IPS-15b (cell line): ENCODE results near the gene TLR9.
A peak's percentile ranks its signal among the peaks of the same experiment; 100 is the strongest.

Source experiments
- H3K27me3 ChIP-seq: one replicate; pipeline ENCODE4 v1.6.1; 2013; ENCODE audit warnings: low read length; ENCODE audit not compliant: control insufficient read depth, insufficient read depth
- H3K36me3 ChIP-seq: one replicate; pipeline ENCODE4 v1.6.1; 2013; ENCODE audit warnings: low read length; ENCODE audit not compliant: control insufficient read depth, insufficient read depth
- H3K4me1 ChIP-seq: one replicate; pipeline ENCODE4 v1.6.1; 2013; ENCODE audit warnings: mild to moderate bottlenecking, low read length; ENCODE audit not compliant: control insufficient read depth, insufficient read depth
- H3K4me3 ChIP-seq: one replicate; pipeline ENCODE4 v1.5.1; 2013; ENCODE audit warnings: low read depth, low read length
- H3K9ac ChIP-seq: one replicate; pipeline ENCODE4 v1.6.1; 2013; ENCODE audit warnings: low read depth, mild to moderate bottlenecking, low read length
- H3K9me3 ChIP-seq: one replicate; pipeline ENCODE4 v1.6.1; 2013; ENCODE audit warnings: mild to moderate bottlenecking, low read length; ENCODE audit not compliant: control insufficient read depth, insufficient read depth

The TLR9 gene

DNA sequence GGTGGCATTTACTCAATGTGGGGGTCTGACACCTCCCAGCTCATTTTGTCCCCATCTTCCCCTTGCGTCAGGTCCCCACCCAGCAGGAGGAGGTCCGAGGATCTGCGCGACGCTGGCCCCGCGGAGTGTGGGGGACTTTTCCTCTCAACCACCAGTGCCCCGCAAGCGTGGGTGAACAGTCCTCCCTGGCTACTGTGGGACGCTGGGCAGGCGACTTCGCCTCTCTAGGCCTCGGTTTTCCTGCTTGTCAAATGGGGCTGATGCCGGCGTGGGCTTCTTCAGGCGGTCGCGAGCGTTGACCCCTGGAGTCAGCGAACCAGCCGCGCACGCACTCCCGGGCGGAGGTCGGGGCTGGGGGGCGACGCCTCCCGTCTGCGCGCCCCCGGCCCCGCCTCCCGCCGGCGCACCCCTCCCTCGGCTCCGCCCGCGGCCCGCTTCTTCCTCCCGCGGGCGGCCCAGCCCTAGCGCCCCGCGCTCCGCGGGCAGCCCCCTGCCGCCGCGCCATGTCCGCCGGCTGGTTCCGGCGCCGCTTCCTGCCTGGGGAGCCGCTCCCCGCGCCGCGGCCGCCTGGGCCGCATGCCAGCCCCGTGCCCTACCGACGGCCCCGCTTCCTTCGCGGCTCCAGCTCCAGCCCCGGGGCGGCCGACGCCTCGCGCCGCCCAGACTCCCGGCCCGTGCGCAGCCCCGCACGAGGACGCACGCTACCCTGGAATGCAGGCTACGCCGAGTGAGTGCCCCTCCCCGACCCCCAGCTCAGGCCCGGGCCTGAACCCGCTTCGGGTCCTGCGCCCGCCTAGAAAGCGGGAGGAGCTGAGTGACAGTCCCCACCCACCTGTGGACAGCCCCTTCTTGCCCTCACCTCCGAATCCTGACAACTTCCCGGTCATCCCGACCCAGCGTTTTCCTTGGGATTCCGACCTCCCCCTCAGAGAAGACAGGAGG, 20.1 kb upstream of the TLR9 start, which contains the start of gene PPM1M:
TSS of gene PPM1M (plus strand) at position 438 of the 942 bp plus-strand sequence. CDS start at position 504, 66 bp downstream.
- Histone ChIP-seq H3K4me1 (peaks cover 7% of the 10 kb centered on the region), H3K36me3 (peaks cover 8% of the 10 kb centered on the region), H3K4me3 (peak within 1 kb of the TSS; percentile 65), H3K9ac (no peak within 1 kb of the TSS), H3K27me3 (peaks cover 29% of the 10 kb centered on the region), H3K9me3 (no peaks in the 10 kb centered on the region)

DNA sequence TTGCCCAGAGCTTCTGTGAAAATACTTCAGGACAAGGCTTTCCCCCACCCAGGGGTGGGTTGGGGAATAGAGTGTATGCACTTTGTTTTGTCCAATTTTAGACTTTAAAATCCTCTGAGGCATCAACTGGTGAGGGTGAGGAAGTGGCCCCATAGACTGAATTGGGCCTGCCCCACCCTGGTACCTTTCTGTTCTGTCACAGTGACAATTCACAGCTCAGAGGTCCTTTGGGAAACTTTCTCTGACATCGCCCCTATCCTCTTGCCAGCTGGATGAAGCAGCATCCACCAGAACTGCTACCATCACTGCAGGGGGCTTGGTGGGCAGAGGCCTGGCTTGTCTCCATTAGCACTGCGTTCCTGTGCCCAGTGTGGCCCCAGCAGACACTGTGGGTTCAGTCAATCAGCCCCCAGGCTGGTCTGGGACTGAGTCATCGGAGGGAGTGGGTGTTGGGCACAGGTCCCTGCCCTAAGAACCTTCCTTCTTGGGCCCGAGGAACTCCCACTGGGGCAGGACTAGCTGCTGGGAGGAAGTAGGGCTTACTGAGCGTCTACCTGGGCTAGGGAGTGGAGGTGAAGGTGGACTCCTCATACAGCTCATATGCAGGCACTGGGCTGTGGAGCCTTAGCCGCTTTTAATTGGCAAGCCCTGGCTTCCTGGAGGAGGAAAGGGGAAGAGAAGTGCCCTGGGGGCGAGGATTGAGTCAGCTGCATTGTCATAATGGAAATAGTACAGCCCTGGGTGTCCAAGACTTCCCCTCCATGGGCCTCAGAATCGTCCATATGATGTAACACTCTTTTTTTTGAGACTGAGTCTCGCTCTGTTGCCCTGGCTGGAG, 18.6 kb upstream of the TLR9 start:
- H3K4me3 ChIP-seq = no peak overlapping the region
- peaks cover 3% of the 10 kb centered on the region for H3K36me3 ChIP-seq
- no peaks in the 10 kb centered on the region for H3K9me3 ChIP-seq
- H3K27me3 ChIP-seq = peaks cover 29% of the 10 kb centered on the region
- no peak overlapping the region for H3K9ac ChIP-seq
- peaks cover 12% of the 10 kb centered on the region for H3K4me1 ChIP-seq

DNA sequence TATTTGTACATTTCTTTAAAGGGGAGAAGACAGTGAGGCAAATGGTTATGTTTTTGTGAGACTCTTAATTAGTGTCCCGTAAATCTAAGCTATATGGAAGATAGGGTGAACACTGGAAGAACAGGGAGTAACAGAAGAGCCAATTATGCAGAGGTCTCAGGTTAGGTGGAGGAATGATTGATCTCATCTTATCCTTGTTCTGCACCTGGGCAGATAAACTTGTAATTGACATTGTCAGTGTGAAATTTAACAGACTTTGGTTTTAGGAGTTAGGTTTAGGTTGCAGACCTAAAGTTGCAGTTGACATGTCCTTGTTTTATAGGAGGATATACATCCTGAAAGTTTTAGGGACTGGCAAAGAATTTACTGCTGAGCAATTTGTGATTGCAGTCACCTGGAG, 16.6 kb upstream of the TLR9 start:
- Histone ChIP-seq H3K27me3 (peaks cover 27% of the 10 kb centered on the region), H3K9ac (no peak overlapping the region), H3K4me3 (no peak overlapping the region), H3K4me1 (peaks cover 24% of the 10 kb centered on the region), H3K36me3 (no peaks in the 10 kb centered on the region), H3K9me3 (no peaks in the 10 kb centered on the region)

DNA sequence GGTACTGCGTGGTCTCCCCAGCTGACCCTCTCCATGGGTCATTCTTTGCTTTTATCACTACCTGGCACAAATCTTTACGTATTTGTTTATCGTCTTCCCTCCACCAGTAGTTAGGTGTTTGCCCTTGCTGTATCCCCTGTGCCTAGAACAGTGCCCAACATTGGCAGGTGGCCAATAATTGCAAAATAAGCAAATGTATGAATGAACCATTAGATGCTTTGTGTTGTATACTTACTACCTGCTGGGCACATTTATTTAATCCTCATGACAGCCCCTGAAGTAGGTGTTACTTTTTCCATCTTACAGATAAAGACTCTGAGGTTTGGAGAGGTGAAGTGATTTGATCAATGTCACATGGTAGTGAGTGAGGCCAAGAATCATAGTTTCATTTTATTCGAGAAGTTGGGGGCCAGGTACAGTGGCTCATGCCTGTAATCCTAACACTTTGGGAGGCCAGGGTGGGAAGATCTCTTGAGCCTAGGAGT, 15.5 kb upstream of the TLR9 start:
- Histone ChIP-seq H3K9ac (no peak overlapping the region), H3K9me3 (no peaks in the 10 kb centered on the region), H3K27me3 (peaks cover 18% of the 10 kb centered on the region), H3K36me3 (no peaks in the 10 kb centered on the region), H3K4me3 (no peak overlapping the region), H3K4me1 (peaks cover 23% of the 10 kb centered on the region)

DNA sequence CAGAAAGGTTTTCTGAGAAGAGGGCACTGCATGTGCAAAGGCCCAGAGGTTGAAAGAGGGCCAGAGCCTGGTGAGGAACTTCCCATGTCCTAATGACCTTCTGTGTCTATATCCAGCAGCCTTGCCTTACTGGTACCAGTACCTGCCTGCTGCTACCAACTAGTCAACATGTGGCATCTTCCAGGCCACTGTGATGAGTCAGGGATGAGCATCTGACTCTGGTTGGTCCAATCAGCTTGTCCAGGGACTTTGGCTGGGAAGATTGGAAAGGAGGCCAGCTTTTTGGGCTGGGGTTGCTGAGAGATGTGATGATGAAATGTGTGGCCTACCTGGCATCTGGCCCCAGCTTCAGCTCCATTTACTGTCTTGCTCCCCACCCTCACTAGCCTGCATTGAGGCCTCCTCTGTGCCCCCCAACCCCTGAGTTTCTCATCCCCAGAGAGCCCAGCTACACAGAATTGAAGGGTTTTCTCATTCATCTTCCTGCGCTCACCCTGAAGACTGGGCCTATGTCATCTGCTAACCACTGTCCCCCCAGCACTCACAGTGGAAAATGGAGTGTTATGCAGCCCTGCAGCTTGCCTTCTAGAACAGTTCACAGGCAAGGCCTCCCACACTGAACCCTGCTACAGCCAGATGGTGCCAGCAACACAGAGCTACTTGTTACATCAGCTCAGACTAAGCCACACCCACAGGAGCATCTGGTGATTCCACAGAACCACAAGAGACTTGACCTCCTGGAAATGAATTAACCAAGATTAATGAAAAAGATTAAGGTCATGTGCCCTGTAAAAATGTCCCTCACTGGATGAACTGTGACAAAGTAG, 14.8 kb upstream of the TLR9 start:
- H3K36me3 ChIP-seq = no peaks in the 10 kb centered on the region
- H3K27me3 ChIP-seq = peaks cover 17% of the 10 kb centered on the region
- H3K4me1 ChIP-seq = peaks cover 23% of the 10 kb centered on the region
- H3K9ac ChIP-seq = no peak overlapping the region
- peak overlapping the region; percentile 100 for H3K4me3 ChIP-seq
- no peaks in the 10 kb centered on the region for H3K9me3 ChIP-seq

DNA sequence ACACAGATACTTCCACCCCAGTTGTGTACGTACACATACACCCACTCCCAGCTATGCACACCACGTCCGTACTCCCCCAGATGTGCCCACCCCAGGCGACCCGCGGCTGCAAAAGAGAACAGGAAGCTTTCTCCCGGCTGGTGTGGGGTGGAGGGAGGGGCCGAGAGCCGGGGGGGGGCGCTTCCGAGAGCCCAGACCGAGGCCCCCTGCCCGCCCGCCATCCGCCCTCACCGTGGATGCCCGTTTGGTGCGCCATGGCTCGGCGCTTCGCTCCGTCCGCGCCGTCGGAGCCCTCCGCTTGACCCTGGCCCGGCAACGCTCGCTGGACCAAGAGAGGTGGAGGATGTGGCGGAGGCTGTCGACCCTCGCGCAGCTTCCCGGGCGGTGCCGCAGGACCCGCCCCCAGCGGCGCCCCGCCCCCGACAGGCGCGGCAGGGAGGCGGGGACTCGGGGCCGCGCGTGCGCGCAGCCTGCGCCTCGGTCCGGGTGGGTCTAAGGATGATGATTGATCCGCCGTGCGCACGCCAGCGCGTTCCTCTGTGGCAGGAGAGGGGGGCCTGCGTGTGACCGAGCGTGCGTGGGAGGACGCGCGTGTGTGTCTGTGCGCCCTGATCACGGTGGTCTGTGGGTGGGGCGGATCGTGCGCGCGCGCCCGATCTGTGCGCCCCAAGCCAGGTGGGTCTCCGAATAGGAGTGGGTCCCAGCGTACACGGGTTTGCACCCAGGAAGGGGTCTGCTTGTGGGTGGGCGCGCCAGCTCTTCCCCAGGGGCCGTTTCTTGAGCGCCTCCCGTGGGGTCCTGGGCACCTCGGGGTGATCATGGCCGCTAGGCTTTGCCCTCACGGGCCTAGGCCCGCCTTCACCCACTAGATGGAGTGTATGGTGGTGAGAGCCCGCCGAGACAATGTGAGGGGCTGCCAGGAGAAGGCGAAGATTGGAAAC, 13.6 kb upstream of the TLR9 start, which contains the start of gene TWF2:
TSS of gene TWF2 (minus strand) at position 398 of the 941 bp plus-strand sequence. CDS start at position 256, 142 bp downstream.
- H3K36me3 ChIP-seq = no peaks in the 10 kb centered on the region
- no peaks in the 10 kb centered on the region for H3K9me3 ChIP-seq
- H3K27me3 ChIP-seq = peaks cover 4% of the 10 kb centered on the region
- peaks cover 23% of the 10 kb centered on the region for H3K4me1 ChIP-seq
- H3K4me3 ChIP-seq = peak within 1 kb of the TSS; percentile 100
- peak within 1 kb of the TSS; percentile 79 for H3K9ac ChIP-seq

DNA sequence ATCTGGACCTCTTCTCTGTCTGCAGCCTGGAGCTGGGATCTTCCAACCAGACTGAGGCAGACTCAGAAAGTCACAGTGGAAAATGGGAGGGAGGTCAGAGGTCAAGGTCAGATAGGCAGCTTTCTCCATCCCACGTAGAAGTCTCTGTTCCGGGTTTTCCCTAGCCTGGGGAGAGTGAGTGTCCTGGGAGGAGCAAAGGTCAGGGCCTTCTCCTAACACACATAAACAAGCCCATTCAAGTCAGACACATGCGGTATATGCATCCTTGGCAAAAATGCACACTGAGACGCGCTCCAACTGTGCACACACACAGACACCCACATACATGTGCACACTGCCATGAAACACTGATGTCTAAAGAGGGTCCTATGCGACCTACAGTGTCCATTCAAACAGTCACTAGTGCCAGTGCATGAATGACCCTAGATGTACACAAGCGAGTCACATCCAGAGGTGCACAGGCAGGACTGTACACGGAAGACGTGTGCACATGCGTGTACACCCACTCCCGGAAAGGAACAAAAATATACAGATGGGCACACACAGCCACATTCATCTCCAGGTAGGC, 12.8 kb upstream of the TLR9 start:
- Histone ChIP-seq H3K4me3 (peak overlapping the region; percentile 100), H3K27me3 (no peaks in the 10 kb centered on the region), H3K36me3 (no peaks in the 10 kb centered on the region), H3K4me1 (peaks cover 23% of the 10 kb centered on the region), H3K9me3 (no peaks in the 10 kb centered on the region), H3K9ac (peak overlapping the region; percentile 79)

DNA sequence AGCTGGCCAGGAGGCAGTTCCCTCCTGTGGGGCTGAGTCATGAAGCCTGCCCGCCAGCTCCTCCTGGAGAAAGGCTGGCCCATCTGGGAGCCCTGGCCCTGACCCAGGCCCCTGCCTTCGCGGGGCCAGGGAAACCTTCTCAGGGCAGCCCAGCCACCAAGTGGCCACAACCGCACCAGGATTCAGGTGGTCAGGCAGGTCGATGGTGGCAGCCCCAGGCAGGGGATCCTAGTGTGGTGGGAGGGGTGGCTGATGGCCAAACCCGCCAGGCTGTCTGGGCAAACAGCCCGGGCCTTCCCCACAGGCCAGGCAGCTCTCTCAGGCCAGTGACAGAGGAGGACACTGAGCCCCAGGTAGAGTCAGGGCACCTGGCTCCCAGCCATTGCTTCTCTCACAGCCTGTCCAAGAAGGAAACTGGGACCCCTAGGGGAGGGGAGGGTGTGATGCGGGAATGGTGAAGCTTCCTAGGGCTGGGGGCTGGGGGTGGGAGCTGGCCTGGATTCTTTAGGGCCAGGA, 12.3 kb upstream of the TLR9 start:
- no peaks in the 10 kb centered on the region for H3K27me3 ChIP-seq
- peak overlapping the region; percentile 70 for H3K9ac ChIP-seq
- no peaks in the 10 kb centered on the region for H3K9me3 ChIP-seq
- H3K36me3 ChIP-seq = no peaks in the 10 kb centered on the region
- peaks cover 23% of the 10 kb centered on the region for H3K4me1 ChIP-seq
- H3K4me3 ChIP-seq = peak overlapping the region; percentile 100

DNA sequence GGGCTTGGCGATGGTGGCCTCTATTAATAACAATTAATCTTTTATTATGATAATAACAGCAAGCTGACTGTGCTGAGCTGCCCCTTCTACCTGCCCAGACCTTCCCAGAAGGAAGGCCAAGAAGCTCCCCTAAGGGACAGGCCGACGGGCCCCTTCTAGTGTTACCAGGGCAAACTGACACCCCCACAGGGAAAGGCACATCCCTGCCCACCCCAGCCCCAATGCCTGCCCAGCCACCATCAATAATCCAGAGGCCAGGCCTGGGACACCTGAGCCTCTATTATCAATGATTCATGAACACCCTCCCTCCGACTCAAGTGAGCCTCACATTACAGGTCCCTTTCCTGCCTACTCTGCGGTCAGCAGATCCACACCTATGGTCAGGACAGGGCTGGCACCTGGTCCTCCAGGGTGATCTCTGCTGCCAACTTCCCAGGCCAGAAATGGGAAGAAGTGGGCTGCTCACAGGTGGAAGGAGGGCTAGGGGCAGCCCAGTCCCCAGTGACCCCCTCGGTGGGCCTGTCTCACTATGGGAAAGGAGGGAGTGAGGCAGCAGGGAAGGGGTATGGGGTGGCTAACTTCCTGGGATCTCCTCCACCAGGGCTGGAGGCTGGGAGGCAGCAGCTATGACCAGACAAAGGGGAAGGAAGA, 11.7 kb upstream of the TLR9 start:
- Histone ChIP-seq H3K27me3 (no peaks in the 10 kb centered on the region), H3K4me1 (peaks cover 23% of the 10 kb centered on the region), H3K4me3 (peak overlapping the region; percentile 100), H3K9me3 (no peaks in the 10 kb centered on the region), H3K36me3 (no peaks in the 10 kb centered on the region), H3K9ac (peak overlapping the region; percentile 70)
